ENCODE measurements around the gene KPNA5.
"Not testable (repeated sequence)": the region's sequence is repeated elsewhere in the genome, so short reads cannot be mapped to it uniquely, and the experiment has no call there.

KPNA5 gene

DNA sequence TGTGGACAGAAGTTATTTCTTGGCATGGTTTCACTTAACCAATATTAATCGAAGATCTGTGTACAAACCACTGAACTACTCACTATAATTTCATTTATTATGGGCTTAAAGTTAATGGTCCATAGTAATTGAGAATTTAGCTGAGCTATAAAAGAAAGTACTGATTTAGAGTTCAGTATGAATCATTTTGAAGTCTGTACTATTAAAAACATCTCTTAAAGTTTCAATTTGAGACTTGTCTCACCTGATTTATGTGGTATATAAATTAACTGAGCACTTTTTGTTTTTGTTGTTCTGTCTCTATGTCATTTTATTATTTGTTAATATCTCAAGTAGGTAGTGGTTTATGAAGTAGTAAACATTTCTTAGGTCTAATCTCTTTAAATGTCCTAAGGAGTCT, 24.9 kb downstream of the KPNA5 start:
- no peak for DNase-seq

DNA sequence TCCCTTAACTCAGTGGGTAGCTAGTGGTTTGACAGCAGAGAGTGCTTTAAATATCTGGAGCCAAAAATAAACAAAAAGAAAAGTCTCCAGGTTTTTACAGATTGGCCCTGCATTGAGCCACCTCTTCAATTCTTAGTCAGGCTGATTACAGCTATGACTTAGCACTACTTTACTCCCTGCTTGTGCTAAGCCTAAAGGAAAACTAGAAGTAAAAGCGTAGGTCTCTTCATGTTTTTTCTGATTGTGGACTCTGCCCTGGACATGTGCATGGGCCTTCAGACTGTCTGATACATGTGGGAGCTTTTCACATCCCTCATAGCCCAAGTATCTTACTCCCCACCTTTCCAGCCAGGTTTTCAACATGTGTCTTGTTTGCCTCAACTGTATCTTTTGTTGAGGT, 33.3 kb downstream of the KPNA5 start:
- no peak for DNase-seq

DNA sequence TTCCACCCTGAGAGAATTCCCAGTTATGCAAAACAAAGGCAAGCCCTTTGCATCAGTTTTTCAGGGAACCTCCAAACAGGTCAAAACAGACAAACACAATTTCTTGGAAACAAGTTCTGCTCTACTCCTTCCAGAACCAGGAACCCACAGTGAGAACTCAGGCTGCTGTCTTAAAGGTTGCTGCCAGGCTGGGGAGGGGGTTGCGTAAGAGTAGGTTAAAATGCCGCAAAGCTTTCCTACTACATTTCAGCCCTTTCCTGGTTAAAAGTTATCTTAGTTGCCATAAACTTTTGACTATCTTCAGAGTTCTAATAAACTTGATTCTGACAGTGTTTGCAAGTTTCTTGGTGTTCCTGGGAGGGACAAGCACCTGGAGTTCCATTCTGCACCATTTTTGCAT, 33.8 kb downstream of the KPNA5 start:
- no peak for DNase-seq

- DNase-seq, result no peak
Observed at GRCh38 chr6:116726947-116727346, 45.9 kb downstream of the KPNA5 start.

GRCh38 chr6:116730513-116730912, 49.5 kb downstream of the KPNA5 start:
- no peak for DNase-seq

GRCh38 chr6:116737004-116737403, 56.0 kb downstream of the KPNA5 start:
- no peak for DNase-seq

DNA sequence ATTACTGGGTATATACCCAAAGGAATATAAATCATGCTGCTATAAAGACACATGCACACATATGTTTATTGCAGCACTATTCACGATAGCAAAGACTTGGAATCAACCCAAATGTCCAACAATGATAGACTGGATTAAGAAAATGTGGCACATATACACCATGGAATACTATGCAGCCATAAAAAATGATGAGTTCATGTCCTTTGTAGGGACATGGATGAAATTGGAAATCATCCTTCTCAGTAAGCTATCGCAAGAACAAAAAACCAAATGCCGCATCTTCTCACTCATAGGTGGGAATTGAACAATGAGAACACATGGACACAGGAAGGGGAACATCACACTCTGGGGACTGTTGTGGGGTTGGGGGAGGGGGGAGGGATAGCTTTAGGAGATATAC, 59.5 kb downstream of the KPNA5 start:
- not testable (repeated sequence) for DNase-seq

GRCh38 chr6:116741571-116741970, 60.6 kb downstream of the KPNA5 start:
- DNase-seq, result no peak

- no peak for DNase-seq
Observed at GRCh38 chr6:116745176-116745575, 64.2 kb downstream of the KPNA5 start.

- no peak for DNase-seq
Observed at GRCh38 chr6:116761779-116762178, 80.8 kb downstream of the KPNA5 start.

DNA sequence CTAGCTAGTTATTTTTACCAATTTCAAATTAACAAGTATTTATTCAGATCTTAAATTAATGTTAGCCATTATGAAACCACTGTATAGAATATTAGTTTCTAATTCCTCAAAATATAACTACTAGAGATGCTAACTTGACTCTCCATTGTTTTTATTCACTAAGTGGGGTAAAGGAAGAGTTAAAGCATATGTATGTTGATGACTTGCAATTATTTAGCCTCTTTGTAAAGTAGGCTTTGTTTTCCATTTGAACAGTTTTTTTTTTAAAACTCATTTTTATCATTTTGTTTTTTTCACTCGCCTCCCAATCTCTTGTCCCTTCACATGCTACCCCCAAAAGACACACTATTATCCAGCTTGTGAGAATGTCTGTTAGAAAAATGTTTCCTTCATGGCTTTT, 81.2 kb downstream of the KPNA5 start:
- DNase-seq, result no peak

GRCh38 chr6:116763048-116763447, 82.0 kb downstream of the KPNA5 start:
- DNase-seq, result no peak

- DNase-seq, result no peak
Observed at GRCh38 chr6:116763906-116764628, 83.1 kb downstream of the KPNA5 start.

DNA sequence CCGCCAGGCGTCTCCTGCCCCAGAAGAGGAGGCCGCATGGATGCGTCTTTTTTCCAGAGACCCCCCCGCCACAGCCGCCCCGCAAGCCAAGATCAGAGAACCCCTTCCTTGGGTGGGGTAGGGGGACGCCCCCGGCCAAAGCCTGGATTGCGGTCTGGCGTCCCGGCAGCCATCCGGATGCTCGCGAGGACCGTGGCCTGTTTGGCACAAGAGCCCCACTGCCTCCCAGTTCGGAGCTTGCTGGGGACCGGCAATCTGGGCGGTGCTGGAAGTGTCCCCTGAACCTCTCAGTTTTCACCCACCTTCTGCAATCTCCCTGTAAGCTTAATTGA, 83.6 kb downstream of the KPNA5 start:
- no peak for DNase-seq

DNA sequence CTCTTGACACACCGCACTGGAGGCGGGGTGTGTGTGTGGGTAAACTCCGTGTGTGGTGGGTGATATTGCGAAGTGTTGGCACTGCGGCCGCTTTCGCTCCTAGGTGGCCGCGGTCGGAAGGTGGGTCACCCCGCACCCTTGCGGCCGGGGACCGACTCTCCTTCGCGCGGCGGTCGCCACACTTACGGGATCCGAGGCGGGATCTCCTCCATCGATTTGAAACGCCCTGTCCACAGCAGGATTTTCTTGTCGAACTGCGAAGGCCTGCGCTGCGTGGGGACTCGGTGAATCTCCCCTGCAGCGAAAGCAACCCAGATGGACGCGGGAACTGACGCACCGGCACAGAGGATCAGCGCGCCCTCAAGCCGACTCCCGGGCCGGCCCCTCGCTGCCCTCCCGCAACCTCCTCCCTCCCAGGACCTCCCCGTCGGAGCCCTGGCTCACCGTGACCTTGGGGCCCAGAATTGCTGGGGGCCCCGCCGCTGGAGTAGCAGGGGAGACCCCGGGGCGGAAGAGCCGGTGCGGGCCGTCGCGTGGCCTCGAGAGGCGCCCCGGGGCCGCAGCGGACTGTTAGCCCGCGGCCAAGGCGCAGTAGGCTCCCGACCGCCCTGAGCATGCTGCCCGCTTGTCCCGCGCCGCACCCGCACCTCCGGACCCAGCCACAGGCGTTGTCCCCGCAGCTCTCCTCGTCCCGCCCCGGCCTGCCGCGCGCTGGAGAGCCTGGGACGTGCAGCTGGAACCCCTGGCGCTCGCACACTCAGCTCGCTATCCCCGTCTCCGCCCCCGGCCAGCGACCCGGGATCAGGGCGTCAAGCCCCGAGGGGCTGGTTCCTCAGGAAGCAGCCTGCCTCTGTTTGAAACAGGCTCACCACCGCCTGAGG, 84.2 kb downstream of the KPNA5 start, which contains the start of gene FAM162B:
FAM162B (minus strand) TSS at position 759 of the 881 bp plus-strand sequence; CDS start at position 616, 143 bp downstream.
- no peak for DNase-seq

GRCh38 chr6:116766506-116767176, 85.6 kb downstream of the KPNA5 start:
- no peak for DNase-seq

DNA sequence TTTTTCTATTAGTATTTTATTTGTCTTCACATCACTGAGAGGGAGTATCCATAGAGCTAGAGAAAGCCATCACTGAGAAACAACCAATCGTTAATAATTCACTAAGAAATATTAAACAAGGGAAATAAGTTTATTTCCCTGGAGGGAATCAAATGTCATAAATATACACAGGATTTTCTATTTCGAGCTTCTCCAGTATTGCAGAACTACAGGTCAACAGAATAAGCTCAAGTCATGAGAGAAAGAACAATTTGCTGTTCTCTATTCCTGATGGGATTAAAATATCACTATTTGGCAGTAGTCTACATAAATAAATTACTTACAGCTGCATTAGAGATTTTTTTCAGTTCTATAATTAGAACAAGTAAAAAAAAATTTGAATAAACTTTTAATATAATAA, 86.7 kb downstream of the KPNA5 start:
- DNase-seq, result no peak

GRCh38 chr6:116772450-116772849, 91.4 kb downstream of the KPNA5 start:
- no peak for DNase-seq

- no peak for DNase-seq
Observed at GRCh38 chr6:116773886-116774285, 92.9 kb downstream of the KPNA5 start.

DNA sequence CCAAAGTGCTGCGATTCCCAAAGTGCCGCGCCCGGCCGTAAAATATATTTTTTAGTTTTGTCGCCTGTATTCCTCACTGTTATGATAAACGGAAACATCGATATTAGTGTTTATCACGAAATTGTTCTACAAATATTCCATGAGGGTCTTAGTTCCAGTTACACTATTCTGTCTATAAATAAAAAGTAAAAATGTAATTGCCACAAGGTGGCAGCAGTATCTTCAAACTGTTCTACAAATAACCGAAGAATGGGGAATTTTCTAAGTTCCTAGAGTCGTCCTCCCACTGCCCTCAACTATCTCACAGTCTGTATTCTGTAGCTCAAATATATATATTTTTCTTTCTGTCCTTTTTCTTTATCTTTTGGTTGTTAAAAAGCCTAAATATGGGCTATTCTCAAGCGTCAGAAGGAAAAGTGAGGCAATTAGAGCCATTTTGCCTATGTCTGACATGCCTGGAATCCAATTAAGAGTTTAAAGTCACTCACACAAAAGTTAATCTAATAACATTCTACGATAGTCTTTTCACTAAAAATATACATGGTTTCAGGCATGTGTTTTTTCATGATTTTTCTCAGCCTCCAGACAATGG, 98.7 kb downstream of the KPNA5 start:
- DNase-seq, result no peak

DNA sequence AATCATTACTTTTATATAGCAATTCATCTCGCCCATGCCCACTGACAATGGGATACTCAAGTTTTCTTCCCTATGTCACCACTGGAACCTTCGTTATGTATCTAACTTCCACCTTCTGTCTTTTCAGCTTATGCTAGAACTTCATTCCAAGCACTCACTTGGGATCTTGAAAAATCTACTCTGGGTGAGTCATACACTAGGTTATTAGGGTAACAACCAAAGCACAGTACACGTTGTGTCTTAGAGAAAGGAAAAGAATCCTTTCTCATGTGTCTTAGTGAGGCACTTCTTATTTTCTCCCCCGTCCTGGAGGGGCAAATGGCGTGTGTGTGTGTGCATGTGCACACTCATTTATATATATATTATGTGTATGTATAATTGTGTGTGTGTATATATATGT, 102.8 kb downstream of the KPNA5 start:
- no peak for DNase-seq

Data from NCI-H510A (cell line).